IMR-90 (cell line): ENCODE data around the gene FRY. TPM values are rescaled to one million over a fixed set of nuclear protein-coding genes. Genes with fewer than 3 reads are reported as not detected.
"Not testable (repeated sequence)": the region's sequence is repeated elsewhere in the genome, so short reads cannot be mapped to it uniquely, and the experiment has no call there.

Experiments
- ATAC-seq: fragments of 200-7000 bp; cut with Tn5 transposase; 2 replicates; pipeline ENCODE4 v1.9.1; 2020; ENCODE audit warnings: low read depth, mild to moderate bottlenecking, moderate library complexity
- BruUV-seq: library from RNA; stranded (reverse); fragments of 400-500 nt; replicated peaks from 2 replicates; lab custom pipeline; 2021; lab: Mats Ljungman, UMichigan
- CTCF ChIA-PET: fragments of 300-600 bp; formaldehyde crosslinking; extraction: SDS; loops from one replicate; lab custom pipeline; 2021; ENCODE audit warnings: antibody characterized with exemption; lab: Yijun Ruan, JAX
- POLR2A ChIA-PET: fragments of 300-600 bp; sonication (Branson Sonifier 250); formaldehyde crosslinking; loops from one replicate; lab custom pipeline; 2022; ENCODE audit warnings: antibody characterized with exemption; ENCODE audit not compliant: unreplicated experiment; lab: Charles Lee
- DNase-seq: peaks from one replicate; pipeline ENCODE4 v3.0.0; 2013
- H2AFZ ChIP-seq: replicated peaks from 2 replicates; pipeline ENCODE3; 2013; ENCODE audit warnings: low read length, mild to moderate bottlenecking; ENCODE audit not compliant: poor library complexity
- H2AK5ac ChIP-seq: 2 replicates; pipeline ENCODE4 v1.6.1; 2013; ENCODE audit warnings: low read depth, low read length, inconsistent platforms
- H2AK9ac ChIP-seq: replicated peaks from 2 replicates; pipeline ENCODE3; 2013; ENCODE audit warnings: mild to moderate bottlenecking, low read depth, low read length, moderate library complexity; ENCODE audit not compliant: poor library complexity
- H2BK120ac ChIP-seq: 2 replicates; pipeline ENCODE4 v1.6.1; 2013; ENCODE audit warnings: low read depth, low read length, inconsistent platforms
- H2BK15ac ChIP-seq: 3 replicates; pipeline ENCODE4 v1.6.1; 2013; ENCODE audit warnings: low read depth, low read length, inconsistent platforms
- H2BK20ac ChIP-seq: 2 replicates; pipeline ENCODE4 v1.6.1; 2013; ENCODE audit warnings: low read depth, mild to moderate bottlenecking, inconsistent platforms, low read length, moderate library complexity
- H2BK5ac ChIP-seq: 2 replicates; pipeline ENCODE4 v1.6.1; 2013; ENCODE audit warnings: mild to moderate bottlenecking, low read depth, low read length, inconsistent platforms; ENCODE audit not compliant: poor library complexity, severe bottlenecking
- H3K14ac ChIP-seq: replicated peaks from 2 replicates; pipeline ENCODE4 v1.6.1; 2013; ENCODE audit warnings: low read depth, low read length, inconsistent platforms
- H3K18ac ChIP-seq: 2 replicates; pipeline ENCODE4 v1.6.1; 2013; ENCODE audit warnings: low read depth, low read length, control low read depth
- H3K23ac ChIP-seq: 2 replicates; pipeline ENCODE4 v1.6.1; 2013; ENCODE audit warnings: low read depth, low read length, inconsistent platforms
- H3K27ac ChIP-seq: 2 replicates; pipeline ENCODE4 v1.5.1; 2013; ENCODE audit warnings: mild to moderate bottlenecking, control low read depth, low read length; ENCODE audit not compliant: insufficient read depth
- H3K27me3 ChIP-seq: 2 replicates; pipeline ENCODE4 v1.6.1; 2013; ENCODE audit warnings: low read length; ENCODE audit not compliant: control insufficient read depth, insufficient read depth
- H3K36me3 ChIP-seq: 2 replicates; pipeline ENCODE4 v1.6.1; 2013; ENCODE audit warnings: low read length, mixed read lengths; ENCODE audit not compliant: control insufficient read depth, insufficient read depth
- H3K4ac ChIP-seq: 2 replicates; pipeline ENCODE4 v1.6.1; 2013; ENCODE audit warnings: low read depth, low read length, inconsistent platforms
- H3K4me1 ChIP-seq: 2 replicates; pipeline ENCODE4 v1.6.1; 2013; ENCODE audit warnings: low read length, mixed read lengths; ENCODE audit not compliant: control insufficient read depth, insufficient read depth
- H3K4me2 ChIP-seq: 2 replicates; pipeline ENCODE4 v1.6.1; 2013; ENCODE audit warnings: low read depth, mild to moderate bottlenecking, control low read depth, low read length, moderate library complexity
- H3K4me3 ChIP-seq: 2 replicates; pipeline ENCODE4 v1.5.1; 2013; ENCODE audit warnings: low read depth, mild to moderate bottlenecking, control low read depth, low read length, moderate library complexity; ENCODE audit not compliant: insufficient read depth
- H3K56ac ChIP-seq: 2 replicates; pipeline ENCODE4 v1.6.1; 2013; ENCODE audit warnings: low read length, inconsistent platforms; ENCODE audit not compliant: insufficient read depth; ENCODE audit errors: extremely low read depth
- H3K79me1 ChIP-seq, 2 experiments: 2 replicates each; pipeline ENCODE4 v1.6.1; 2013; ENCODE audit warnings: low read length in 2 of 2, inconsistent platforms in 1 of 2, low read depth in 1 of 2
- H3K9ac ChIP-seq: 2 replicates; pipeline ENCODE4 v1.6.1; 2013; ENCODE audit warnings: low read depth, low read length, control low read depth
- H3K9me1 ChIP-seq: 2 replicates; pipeline ENCODE4 v1.6.1; 2013; ENCODE audit warnings: low read length, inconsistent platforms; ENCODE audit not compliant: insufficient read depth
- H3K9me3 ChIP-seq: 2 replicates; pipeline ENCODE4 v1.6.1; 2013; ENCODE audit warnings: low read length; ENCODE audit not compliant: control insufficient read depth, insufficient read depth
- H4K20me1 ChIP-seq: 2 replicates; pipeline ENCODE4 v1.6.1; 2013; ENCODE audit warnings: low read length, inconsistent platforms; ENCODE audit not compliant: insufficient read depth
- H4K5ac ChIP-seq: 2 replicates; pipeline ENCODE4 v1.6.1; 2013; ENCODE audit warnings: mild to moderate bottlenecking, low read depth, low read length, control low read depth
- H4K8ac ChIP-seq, 2 experiments: 2 replicates each; pipeline ENCODE4 v1.6.1; 2013; ENCODE audit warnings: low read depth in 2 of 2, low read length in 2 of 2, control low read depth in 1 of 2, inconsistent platforms in 1 of 2
- H4K91ac ChIP-seq: 2 replicates; pipeline ENCODE4 v1.6.1; 2013; ENCODE audit warnings: low read depth, low read length, inconsistent platforms; ENCODE audit not compliant: insufficient read depth
- FOS ChIP-seq: fragments of 150-350 bp; IDR thresholded peaks from 2 replicates; pipeline ENCODE4 v1.6.1; 2016; ENCODE audit warnings: low read depth, low read length
- MXI1 ChIP-seq: IDR thresholded peaks from 2 replicates; pipeline ENCODE4 v1.6.1; 2012; ENCODE audit warnings: low read depth, mild to moderate bottlenecking, low read length, moderate library complexity, borderline replicate concordance
- POLR2A ChIP-seq: IDR thresholded peaks from 2 replicates; pipeline ENCODE4 v1.6.1; 2012; ENCODE audit warnings: mild to moderate bottlenecking, low read depth, low read length
- SMC3 ChIP-seq: fragments of 150-350 bp; IDR thresholded peaks from 2 replicates; pipeline ENCODE4 v1.6.1; 2016; ENCODE audit warnings: low read depth, mild to moderate bottlenecking, antibody characterized with exemption, low read length, moderate library complexity
- WGBS, 2 experiments: methylation state at CpG; one replicate each; pipeline versions ENCODE4 v1.1.5 to v1.1.7; 2013; ENCODE audit warnings: missing lambda C conversion rate in 2 of 2; ENCODE audit not compliant: insufficient read length in 1 of 2; ENCODE audit errors: extremely low coverage in 2 of 2; 5-methylcytosine and 5-hydroxymethylcytosine counted together
- dilution Hi-C: fragments of 300-500 bp; cut with HindIII; formaldehyde crosslinking; loops from one replicate; pipeline ENCODE4 v1.14.3; 2018; ENCODE audit warnings: low sequenced_read_pairs; ENCODE audit not compliant: unreplicated experiment
- in situ Hi-C: fragments of 300-500 bp; cut with MboI; formaldehyde crosslinking; loops from 3 replicates; pipeline ENCODE4 v1.14.3; 2019; ENCODE audit warnings: low sequenced_read_pairs, inconsistent platforms, mixed read lengths
- intact Hi-C: fragments of 100-400 bp; cut with micrococcal nuclease; formaldehyde crosslinking; loops from 2 replicates; pipeline ENCODE4 v1.10.0; 2022
- polyA plus RNA-seq, 3 experiments: library from polyadenylated mRNA; depleted of rRNA; stranded (reverse); fragments of >200 nt; gene quantifications; 2 replicates each; pipeline ENCODE4 v1.2.3, GENCODE V29; 2012; ENCODE audit warnings: low replicate concordance in 1 of 3
- total RNA-seq: library from RNA; depleted of rRNA; stranded (reverse); fragments of >200 nt; gene quantifications from 2 replicates; pipeline ENCODE4 v1.2.3, GENCODE V29; 2012

FRY gene
- total and polyA plus RNA-seq, 2 of the 4 experiments (the other 2 are of a cell fraction) = 3.0 to 4.8 TPM

- Histone ChIP-seq H3K4me1 (peaks cover 8% of the 10 kb centered on the region), H3K18ac (no peak overlapping the region), H4K5ac (no peak overlapping the region), H3K14ac (no peak overlapping the region), H3K36me3 (no peaks in the 10 kb centered on the region), H3K4me2 (no peak overlapping the region), H3K79me1 (peaks cover 0 to 13% of the 10 kb centered on the region in 2 experiments; a peak in 2 of 4 replicates), H3K27me3 (no peaks in the 10 kb centered on the region), H4K8ac (no peak overlapping the region), H4K20me1 (no peaks in the 10 kb centered on the region), H2AFZ (no peak overlapping the region), H2BK15ac (no peak overlapping the region), H3K9me3 (no peaks in the 10 kb centered on the region), H3K56ac (no peak overlapping the region), H2BK5ac (no peak overlapping the region), H2AK9ac (no peak overlapping the region), H3K9ac (no peak overlapping the region), H3K23ac (no peak overlapping the region), H3K27ac (no peak overlapping the region), H3K9me1 (peaks cover 5% of the 10 kb centered on the region; the same call in 1 of the 2 replicates), H2AK5ac (no peak overlapping the region), H4K91ac (no peak overlapping the region), H3K4me3 (no peak overlapping the region), H2BK120ac (no peak overlapping the region), H2BK20ac (no peak overlapping the region), H3K4ac (no peak overlapping the region)
- no TSS peak for BruUV-seq
- no peak for TF ChIP-seq FOS
- no peak for TF ChIP-seq SMC3
- TF ChIP-seq POLR2A = no peak
- TF ChIP-seq MXI1 = no peak
- DNase-seq = no peak
- dilution Hi-C loops (no loop called here), in situ Hi-C loops (no loop called here), intact Hi-C loops (no loop called here)
- ChIA-PET CTCF (no interaction called here), POLR2A (no interaction called here)
- no peak for ATAC-seq
These were observed 24.7 kb downstream of the FRY start for GRCh38 chr13:32056316-32056715.

GRCh38 chr13:32057325-32057724 is 25.8 kb downstream of the FRY start:
- CTCF ChIA-PET, dilution Hi-C loops, H4K5ac ChIP-seq, H3K36me3 ChIP-seq, H2AK9ac ChIP-seq, intact Hi-C loops, H2BK5ac ChIP-seq, H3K23ac ChIP-seq, H3K9me3 ChIP-seq, DNase-seq, H3K27ac ChIP-seq, H3K4me1 ChIP-seq, H3K56ac ChIP-seq, H3K14ac ChIP-seq, H3K4me3 ChIP-seq, H2BK120ac ChIP-seq, H2BK20ac ChIP-seq, H2BK15ac ChIP-seq, H4K20me1 ChIP-seq, H4K91ac ChIP-seq, H2AK5ac ChIP-seq, H3K18ac ChIP-seq, BruUV-seq, in situ Hi-C loops, H3K4me2 ChIP-seq, H4K8ac ChIP-seq, H3K27me3 ChIP-seq, H3K9ac ChIP-seq, H3K9me1 ChIP-seq, H2AFZ ChIP-seq, ATAC-seq, H3K4ac ChIP-seq, POLR2A ChIA-PET: not testable (repeated sequence)
- H3K79me1 ChIP-seq = peaks cover 0 to 13% of the 10 kb centered on the region in 2 experiments; a peak in 2 of 4 replicates
- WGBS, 2 experiments = 92% methylated on average over 2 of the region's 6 CpGs; no CpG with 5 or more reads in 1 of the 2 experiments
